Lower lobe of right lung (tissue), 2 donors: ENCODE measurements around the gene FCER1G. TPM values are rescaled to one million over a fixed set of nuclear protein-coding genes. Genes with fewer than 3 reads are reported as not detected.
A peak's percentile ranks its signal among the peaks of the same experiment; 100 is the strongest.

Source experiments
- ATAC-seq, 2 donors: fragments of 200-7000 bp; cut with Tn5 transposase; one replicate each; pipeline ENCODE4 v1.9.1; 2020 to 2022; ENCODE audit warnings: mild to moderate bottlenecking in 2 of 2, moderate library complexity in 2 of 2
- DNase-seq: peaks from one replicate; pipeline ENCODE4 v3.0.0-alpha.2; 2020
- H3K27ac ChIP-seq: fragments of 200-600 bp; one replicate; pipeline ENCODE4 v1.8.0; 2022
- H3K27me3 ChIP-seq: fragments of 200-600 bp; one replicate; pipeline ENCODE4 v1.8.0; 2022; ENCODE audit warnings: low read depth
- H3K36me3 ChIP-seq: fragments of 200-600 bp; one replicate; pipeline ENCODE4 v1.8.0; 2022; ENCODE audit warnings: mild to moderate bottlenecking
- H3K4me1 ChIP-seq: fragments of 200-600 bp; one replicate; pipeline ENCODE4 v1.8.0; 2022
- H3K4me3 ChIP-seq: fragments of 200-600 bp; one replicate; pipeline ENCODE4 v1.8.0; 2022; ENCODE audit warnings: mild to moderate bottlenecking
- H3K9me3 ChIP-seq: fragments of 200-600 bp; one replicate; pipeline ENCODE4 v1.8.0; 2022
- intact Hi-C: fragments of 100-400 bp; cut with DNase I; formaldehyde crosslinking; loops from one replicate; pipeline ENCODE4 v1.11.0; 2022
- total RNA-seq: library from RNA; stranded (reverse); fragmentation: NEBNext Ultra II Directional; extraction: Animal tissue kit (Norgen Biotek cat#: 25700); gene quantifications from one replicate; pipeline ENCODE4 v1.2.1, GENCODE V29; 2021
- TF ChIP-seq, protein P1 (sequence below): fragments of 200-600 bp; IDR thresholded peaks from one replicate; pipeline ENCODE4 v1.8.0; 2022; ENCODE audit warnings: antibody characterized with exemption, mild to moderate bottlenecking
- donor health status: DM: no; HTN: yes; CAD: no; lungs with severe emphysema.

The FCER1G gene
- total RNA-seq, 1 donor from 2014 or later, result 283 TPM

DNA sequence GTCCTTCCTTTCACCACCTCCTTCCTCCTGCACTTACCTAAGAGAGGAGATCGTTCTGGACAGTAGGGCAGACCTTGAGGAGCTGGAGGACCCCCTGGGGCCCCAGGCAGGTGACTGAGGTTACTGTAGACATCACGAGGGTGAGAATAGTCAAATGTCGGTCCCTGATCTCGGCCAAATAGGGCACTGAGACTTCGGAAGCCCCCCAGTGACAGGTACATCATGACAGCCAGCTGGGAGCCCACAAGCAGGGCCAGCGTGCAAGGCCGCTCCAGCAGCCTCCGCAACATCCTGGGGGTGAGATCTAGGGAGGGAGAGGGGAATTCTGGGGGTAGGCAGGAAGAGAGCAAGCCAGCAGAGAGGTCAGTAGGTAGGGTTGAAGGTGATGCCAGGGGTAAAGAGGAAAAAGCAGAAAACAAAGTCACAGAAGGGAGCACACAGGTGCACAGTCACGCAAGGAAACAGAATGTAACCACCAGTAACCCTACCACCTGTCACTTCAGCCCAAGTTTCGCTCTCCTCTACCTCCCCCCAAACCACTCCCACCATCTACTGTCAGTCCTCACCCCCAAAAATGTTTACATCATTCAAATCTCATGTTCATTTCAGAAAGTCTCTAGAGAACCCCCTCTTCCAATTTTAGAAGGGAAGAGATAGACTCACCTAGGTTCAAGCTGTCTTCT is 39.2 kb upstream of the FCER1G start:
- Histone ChIP-seq H3K4me3 (peak overlapping the region; percentile 80), H3K27ac (peak overlapping the region; percentile 91)
- intact Hi-C loops, result no loop called here

DNA sequence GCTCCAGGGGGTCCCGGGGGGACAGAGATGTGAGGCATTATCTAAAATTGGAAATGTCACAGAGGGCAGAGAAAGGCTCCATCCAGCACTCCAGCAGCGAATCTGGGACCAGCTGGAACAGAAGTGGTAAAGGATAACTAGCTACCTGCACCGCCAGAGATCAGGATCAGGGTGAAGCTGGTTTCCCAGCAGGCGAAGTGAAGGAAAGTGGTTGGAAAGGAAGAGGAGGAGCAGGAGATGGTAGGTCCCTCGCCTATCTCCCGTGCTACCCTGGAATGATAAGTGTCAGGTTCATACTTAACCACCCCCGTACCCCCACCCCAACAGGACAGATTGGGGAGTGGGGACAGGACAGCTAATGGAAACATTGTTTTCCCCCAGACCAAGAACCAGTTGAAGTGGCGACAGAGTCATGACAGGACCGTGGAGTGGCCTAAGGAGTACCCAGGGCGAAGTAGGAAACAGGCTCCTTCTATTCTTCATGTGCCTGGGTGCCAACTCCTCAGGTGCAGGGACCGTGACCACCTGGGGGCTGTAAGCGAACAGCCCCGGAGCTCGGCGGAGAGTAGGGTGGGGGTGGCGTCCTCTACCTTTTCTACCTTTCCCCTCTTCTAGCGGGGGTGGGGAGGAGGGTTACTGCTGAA is 38.5 kb upstream of the FCER1G start:
- Histone ChIP-seq H3K4me3 (peak overlapping the region; percentile 80), H3K9me3 (no peaks in the 10 kb centered on the region), H3K36me3 (peaks cover 44% of the 10 kb centered on the region), H3K27me3 (no peaks in the 10 kb centered on the region), H3K4me1 (peaks cover 38% of the 10 kb centered on the region), H3K27ac (peak overlapping the region; percentile 91)
- intact Hi-C loops, result no loop called here
- no peak for DNase-seq
- ATAC-seq, result peak; percentile 23 to 55
- TF ChIP-seq, protein P1, sequence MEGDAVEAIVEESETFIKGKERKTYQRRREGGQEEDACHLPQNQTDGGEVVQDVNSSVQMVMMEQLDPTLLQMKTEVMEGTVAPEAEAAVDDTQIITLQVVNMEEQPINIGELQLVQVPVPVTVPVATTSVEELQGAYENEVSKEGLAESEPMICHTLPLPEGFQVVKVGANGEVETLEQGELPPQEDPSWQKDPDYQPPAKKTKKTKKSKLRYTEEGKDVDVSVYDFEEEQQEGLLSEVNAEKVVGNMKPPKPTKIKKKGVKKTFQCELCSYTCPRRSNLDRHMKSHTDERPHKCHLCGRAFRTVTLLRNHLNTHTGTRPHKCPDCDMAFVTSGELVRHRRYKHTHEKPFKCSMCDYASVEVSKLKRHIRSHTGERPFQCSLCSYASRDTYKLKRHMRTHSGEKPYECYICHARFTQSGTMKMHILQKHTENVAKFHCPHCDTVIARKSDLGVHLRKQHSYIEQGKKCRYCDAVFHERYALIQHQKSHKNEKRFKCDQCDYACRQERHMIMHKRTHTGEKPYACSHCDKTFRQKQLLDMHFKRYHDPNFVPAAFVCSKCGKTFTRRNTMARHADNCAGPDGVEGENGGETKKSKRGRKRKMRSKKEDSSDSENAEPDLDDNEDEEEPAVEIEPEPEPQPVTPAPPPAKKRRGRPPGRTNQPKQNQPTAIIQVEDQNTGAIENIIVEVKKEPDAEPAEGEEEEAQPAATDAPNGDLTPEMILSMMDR, result no peak

More for the DNA sequence above, 39.2 kb upstream of the FCER1G start:
- Histone ChIP-seq H3K36me3 (peaks cover 51% of the 10 kb centered on the region), H3K9me3 (no peaks in the 10 kb centered on the region), H3K27me3 (no peaks in the 10 kb centered on the region), H3K4me1 (peaks cover 38% of the 10 kb centered on the region)
- no peak for ATAC-seq
- DNase-seq, result no peak
- TF ChIP-seq, protein P1, result no peak

DNA sequence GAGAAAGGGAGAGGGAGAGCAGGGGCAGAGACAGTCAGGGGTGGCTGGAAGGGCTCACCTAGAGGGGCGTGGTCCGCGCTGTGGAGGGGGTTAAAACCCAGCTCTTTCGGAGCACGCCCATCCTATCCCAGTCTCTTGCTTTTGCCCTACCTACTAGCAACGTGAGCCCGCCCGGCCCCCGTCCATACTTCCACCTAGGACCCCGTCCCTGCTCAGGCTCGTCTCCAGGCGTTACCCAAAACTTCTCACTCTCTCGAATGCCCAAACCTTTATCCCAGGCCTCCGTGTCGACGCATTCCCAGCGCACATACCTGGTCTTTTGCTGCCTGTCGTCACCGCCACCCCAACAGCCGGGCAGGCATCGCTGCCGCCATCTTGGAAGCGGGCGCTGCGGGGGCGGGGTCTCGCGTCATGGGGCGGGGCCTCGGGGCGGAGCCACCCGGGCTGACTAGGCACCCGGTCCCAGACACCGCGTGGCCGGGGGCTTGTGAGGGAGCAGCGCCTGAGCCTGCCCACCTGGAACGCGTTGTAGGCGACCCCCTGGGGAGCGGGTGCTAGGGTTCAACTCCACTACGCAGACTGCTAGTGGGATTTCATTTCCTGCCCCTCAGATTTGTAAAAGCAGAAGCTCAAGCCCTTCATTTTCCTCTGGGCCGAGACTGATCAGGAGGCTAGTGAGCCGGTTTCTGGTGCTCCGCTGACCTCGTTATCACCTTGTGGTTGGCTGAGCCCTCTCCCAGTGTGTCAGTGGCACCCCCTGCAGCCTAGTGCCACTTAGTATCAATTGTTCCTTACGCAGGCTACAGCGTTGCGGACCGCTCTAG is 37.8 kb upstream of the FCER1G start, which contains the start of gene B4GALT3:
B4GALT3 (minus strand) TSS at position 396 of the 824 bp plus-strand sequence. CDS start 1,447 bp downstream, outside the sequence.
- Histone ChIP-seq H3K27ac (peak within 1 kb of the TSS; percentile 91), H3K4me1 (peaks cover 38% of the 10 kb centered on the region), H3K27me3 (no peaks in the 10 kb centered on the region), H3K4me3 (peak within 1 kb of the TSS; percentile 80), H3K36me3 (peaks cover 37% of the 10 kb centered on the region), H3K9me3 (no peaks in the 10 kb centered on the region)
- peak; percentile 93 for DNase-seq
- TF ChIP-seq, protein P1, result no peak
- peak; percentile 97 to 99 for ATAC-seq
- intact Hi-C loops, result no loop called here

DNA sequence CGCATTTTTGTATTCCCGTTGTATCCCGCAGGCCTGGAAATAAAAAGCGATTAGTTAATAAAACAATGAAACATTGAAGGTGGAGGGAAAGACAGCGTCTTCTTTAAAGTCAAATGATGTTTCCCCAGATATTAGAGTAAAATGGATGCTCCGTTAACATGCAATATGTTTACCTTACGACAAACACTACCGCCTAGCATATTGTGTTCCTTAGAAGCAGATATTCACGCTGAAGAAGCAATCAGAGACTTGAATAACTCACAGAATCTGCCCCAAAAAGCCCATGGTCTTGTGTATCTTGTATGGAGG is 37.2 kb upstream of the FCER1G start:
- Histone ChIP-seq H3K27ac (peak overlapping the region; percentile 91), H3K4me1 (peaks cover 38% of the 10 kb centered on the region), H3K4me3 (peak overlapping the region; percentile 80), H3K36me3 (peaks cover 31% of the 10 kb centered on the region), H3K27me3 (no peaks in the 10 kb centered on the region), H3K9me3 (no peaks in the 10 kb centered on the region)
- no peak for DNase-seq
- intact Hi-C loops, result no loop called here
- TF ChIP-seq, protein P1, result no peak
- ATAC-seq, result no peak

DNA sequence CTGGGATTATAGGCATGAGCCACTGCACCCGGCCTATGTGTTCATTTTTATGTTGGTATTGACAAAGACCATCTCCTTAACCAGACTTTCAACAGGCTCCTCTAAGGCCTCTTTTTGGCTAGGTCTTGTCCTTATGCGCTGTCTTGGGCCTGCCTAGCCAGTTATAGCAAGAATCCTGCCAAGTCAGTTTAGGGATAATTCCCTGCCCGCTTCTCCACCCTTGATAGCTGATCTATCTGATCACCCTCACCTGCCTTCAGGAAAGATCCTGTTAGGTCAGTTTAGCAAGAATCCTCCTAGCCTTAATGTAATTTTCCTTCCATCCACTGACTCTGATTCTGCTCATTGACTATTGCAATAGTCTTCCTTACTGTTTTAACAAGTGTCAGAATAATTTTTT is 35.4 kb upstream of the FCER1G start:
- Histone ChIP-seq H3K27ac (no peak overlapping the region), H3K4me1 (peaks cover 44% of the 10 kb centered on the region), H3K27me3 (no peaks in the 10 kb centered on the region), H3K4me3 (no peak overlapping the region), H3K9me3 (no peaks in the 10 kb centered on the region), H3K36me3 (peaks cover 13% of the 10 kb centered on the region)
- intact Hi-C loops, result no loop called here
- DNase-seq, result no peak
- TF ChIP-seq, protein P1, result no peak
- no peak for ATAC-seq
